Neural progenitor cell (in vitro differentiated cells): ENCODE measurements around the gene CDX2. TPM values are rescaled to one million over a fixed set of nuclear protein-coding genes. Genes with fewer than 3 reads are reported as not detected.
A peak's percentile ranks its signal among the peaks of the same experiment; 100 is the strongest.

Source experiments
- DNase-seq: peaks from one replicate; pipeline ENCODE4 v3.0.0-alpha.2; 2016; ENCODE audit warnings: low spot score
- H2AFZ ChIP-seq: fragments of 200-600 bp; sonication (generic); replicated peaks from 2 replicates; pipeline ENCODE4 v1.6.1; 2016; ENCODE audit warnings: antibody characterized with exemption
- H3F3A ChIP-seq: fragments of 200-600 bp; sonication (generic); 2 replicates; pipeline ENCODE4 v1.6.1; 2016; ENCODE audit warnings: antibody characterized with exemption, low read depth
- H3K27ac ChIP-seq: fragments of 200-600 bp; sonication (generic); 2 replicates; pipeline ENCODE4 v1.5.1; 2016; ENCODE audit warnings: mild to moderate bottlenecking
- H3K27me3 ChIP-seq: fragments of 200-600 bp; sonication (generic); 2 replicates; pipeline ENCODE4 v1.6.1; 2016; ENCODE audit warnings: mild to moderate bottlenecking, moderate library complexity
- H3K36me3 ChIP-seq: fragments of 200-600 bp; sonication (generic); 2 replicates; pipeline ENCODE4 v1.5.1; 2016
- H3K4me1 ChIP-seq: fragments of 200-600 bp; sonication (generic); 2 replicates; pipeline ENCODE4 v1.6.1; 2016; ENCODE audit warnings: mixed run types
- H3K4me2 ChIP-seq: fragments of 200-600 bp; sonication (generic); 2 replicates; pipeline ENCODE4 v1.6.1; 2016
- H3K4me3 ChIP-seq: fragments of 200-600 bp; sonication (generic); 2 replicates; pipeline ENCODE4 v1.5.1; 2016
- H3K79me2 ChIP-seq: fragments of 200-600 bp; sonication (generic); 2 replicates; pipeline ENCODE4 v1.6.1; 2016; ENCODE audit warnings: low read depth
- H3K9ac ChIP-seq: fragments of 200-600 bp; sonication (generic); 2 replicates; pipeline ENCODE4 v1.6.1; 2016
- H3K9me3 ChIP-seq: fragments of 200-600 bp; sonication (generic); 2 replicates; pipeline ENCODE4 v1.5.1; 2016; ENCODE audit warnings: low read depth
- H4K20me1 ChIP-seq: fragments of 200-600 bp; sonication (generic); 2 replicates; pipeline ENCODE4 v1.6.1; 2016; ENCODE audit warnings: low read depth
- H3K27ac Mint-ChIP-seq: 3 replicates; pipeline ENCODE4 v1.8.0; 2021; ENCODE audit warnings: mixed read lengths
- H3K27me3 Mint-ChIP-seq: 2 replicates; pipeline ENCODE4 v1.8.0; 2022; ENCODE audit warnings: low read depth, mild to moderate bottlenecking, inconsistent platforms, moderate library complexity, mixed read lengths; ENCODE audit not compliant: insufficient read depth
- H3K36me3 Mint-ChIP-seq: 3 replicates; pipeline ENCODE4 v1.8.0; 2021; ENCODE audit warnings: mixed read lengths
- H3K4me1 Mint-ChIP-seq: 3 replicates; pipeline ENCODE4 v1.8.0; 2021; ENCODE audit warnings: mixed read lengths
- H3K4me3 Mint-ChIP-seq: 3 replicates; pipeline ENCODE4 v1.8.0; 2021; ENCODE audit warnings: mild to moderate bottlenecking, moderate library complexity, mixed read lengths
- H3K9me3 Mint-ChIP-seq: 3 replicates; pipeline ENCODE4 v1.8.0; 2020; ENCODE audit warnings: mixed read lengths
- CTCF ChIP-seq: fragments of 200-600 bp; sonication (generic); IDR thresholded peaks from 2 replicates; pipeline ENCODE4 v1.5.1; 2017; ENCODE audit warnings: antibody characterized with exemption, mild to moderate bottlenecking
- EZH2 ChIP-seq: fragments of 200-600 bp; sonication (generic); IDR thresholded peaks from 2 replicates; pipeline ENCODE4 v1.6.1; 2017; ENCODE audit warnings: antibody characterized with exemption, mild to moderate bottlenecking, moderate library complexity
- EZH2phosphoT487 ChIP-seq: fragments of 200-600 bp; sonication (generic); IDR thresholded peaks from 2 replicates; pipeline ENCODE4 v1.6.1; 2017; ENCODE audit warnings: antibody characterized with exemption
- total RNA-seq: library from RNA; depleted of rRNA; stranded (reverse); fragments of >200 nt; gene quantifications from 2 replicates; pipeline ENCODE4 v1.2.3, GENCODE V29; 2015; ENCODE audit warnings: low replicate concordance

The CDX2 gene
- total RNA-seq, 1 donor from 2014 or later: not detected

DNA sequence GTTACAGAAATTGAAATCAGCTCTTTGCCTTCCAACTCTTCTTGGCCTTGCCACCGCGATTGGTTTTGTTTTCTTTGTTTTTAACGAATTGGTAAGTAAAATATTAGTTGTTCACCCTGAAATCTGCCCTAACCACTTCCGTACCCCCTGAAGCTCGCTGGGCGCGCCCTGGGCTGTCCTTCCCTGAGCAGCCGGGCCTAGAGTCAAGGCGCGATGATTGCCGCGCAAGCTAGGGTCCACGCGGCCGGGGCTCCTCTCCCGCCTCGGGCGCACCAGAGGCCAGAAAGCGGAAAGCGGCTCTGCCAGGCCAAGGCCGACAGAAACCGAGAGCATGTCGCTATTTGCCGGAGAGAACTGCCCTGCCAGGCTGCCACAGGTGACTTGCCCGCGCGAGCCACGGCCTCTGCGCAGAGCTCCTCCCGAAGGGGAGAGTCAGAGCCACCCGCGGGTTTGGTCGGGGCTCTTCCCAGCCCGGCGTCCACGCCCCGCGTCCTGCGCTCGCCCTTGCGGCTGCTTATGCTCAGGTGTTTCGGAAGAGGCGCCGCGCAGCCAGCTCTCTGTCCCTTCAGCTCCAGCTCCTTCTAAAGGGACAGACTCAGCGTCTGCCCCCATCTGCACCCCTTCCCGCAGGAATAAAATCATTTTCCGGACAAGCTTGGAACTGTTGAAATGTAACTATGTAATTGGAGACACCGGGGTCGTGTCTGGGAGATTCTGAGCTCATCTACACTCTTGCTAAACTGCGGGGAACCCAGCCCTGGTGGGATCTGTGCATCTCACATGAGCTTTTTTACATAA, 6.6 kb upstream of the CDX2 start:
- no peak overlapping the region for H2AFZ ChIP-seq
- peaks cover 54% of the 10 kb centered on the region for H3F3A ChIP-seq
- no peak overlapping the region for H3K27ac ChIP-seq
- H3K9ac ChIP-seq: no peak overlapping the region
- H3K4me1 ChIP-seq: peaks cover 26% of the 10 kb centered on the region
- H3K4me3 ChIP-seq: no peak overlapping the region
- H3K27me3 ChIP-seq: peaks cover 100% of the 10 kb centered on the region
- H3K27ac Mint-ChIP-seq: no peak overlapping the region
- peaks cover 92% of the 10 kb centered on the region for H4K20me1 ChIP-seq
- H3K9me3 ChIP-seq: no peaks in the 10 kb centered on the region
- no peaks in the 10 kb centered on the region for H3K36me3 ChIP-seq
- H3K79me2 ChIP-seq: no peaks in the 10 kb centered on the region
- no peaks in the 10 kb centered on the region for H3K36me3 Mint-ChIP-seq
- H3K4me2 ChIP-seq: no peak overlapping the region
- peaks cover 86% of the 10 kb centered on the region for H3K27me3 Mint-ChIP-seq
- peaks cover 3% of the 10 kb centered on the region for H3K9me3 Mint-ChIP-seq
- peak; percentile 100 for TF ChIP-seq EZH2
- no peak for TF ChIP-seq CTCF
- peak; percentile 99 for TF ChIP-seq EZH2phosphoT487
- DNase-seq: peak; percentile 50
- peaks cover 11% of the 10 kb centered on the region for H3K4me1 Mint-ChIP-seq
- no peak overlapping the region for H3K4me3 Mint-ChIP-seq

DNA sequence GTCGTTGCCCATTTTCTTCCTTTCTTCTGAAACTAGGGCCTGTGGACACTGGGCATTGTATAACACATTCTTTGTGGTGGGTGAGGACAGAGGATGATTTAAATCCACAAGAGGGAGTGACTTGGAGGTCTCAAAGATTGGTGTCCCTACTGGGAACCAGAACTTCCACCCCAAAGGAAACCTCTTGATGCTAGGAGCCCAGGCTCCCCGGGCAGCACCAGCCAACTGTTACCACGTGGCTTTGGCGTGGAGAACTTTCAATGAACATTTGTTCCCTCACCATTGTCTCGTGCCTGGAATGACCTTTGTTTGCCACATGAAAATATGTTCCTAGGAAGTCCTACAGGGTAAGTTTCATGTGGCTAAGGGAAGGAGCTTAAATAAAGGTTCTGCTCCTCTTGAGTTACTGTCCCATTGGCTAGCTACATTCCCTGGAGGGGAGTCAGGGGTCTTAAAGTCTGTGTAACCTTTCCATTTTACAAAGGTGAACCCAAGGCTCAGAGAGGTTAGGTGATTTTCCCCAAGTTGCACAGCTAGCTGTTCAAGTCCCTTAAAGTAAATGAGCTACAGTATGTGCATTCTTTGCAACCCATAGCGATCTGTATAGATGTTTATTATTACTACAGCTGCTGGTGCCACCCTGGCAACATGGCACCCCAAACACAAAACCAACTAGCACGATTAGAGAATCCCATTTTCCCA, 5.0 kb upstream of the CDX2 start:
- peak overlapping the region; percentile 41 for H3K4me3 Mint-ChIP-seq
- Histone ChIP-seq H3K9ac (no peak overlapping the region), H3K9me3 (no peaks in the 10 kb centered on the region), H3K27me3 (peaks cover 100% of the 10 kb centered on the region), H3K79me2 (no peaks in the 10 kb centered on the region), H3K4me1 (peaks cover 42% of the 10 kb centered on the region), H3K36me3 (no peaks in the 10 kb centered on the region), H3K4me2 (no peak overlapping the region), H3K4me3 (no peak overlapping the region), H2AFZ (no peak overlapping the region), H4K20me1 (peaks cover 92% of the 10 kb centered on the region), H3K27ac (no peak overlapping the region), H3F3A (peaks cover 65% of the 10 kb centered on the region)
- no peak for DNase-seq
- peaks cover 3% of the 10 kb centered on the region for H3K9me3 Mint-ChIP-seq
- TF ChIP-seq EZH2 (no peak), CTCF (no peak), EZH2phosphoT487 (no peak)
- H3K4me1 Mint-ChIP-seq: peaks cover 16% of the 10 kb centered on the region
- H3K27me3 Mint-ChIP-seq: peaks cover 90% of the 10 kb centered on the region
- no peaks in the 10 kb centered on the region for H3K36me3 Mint-ChIP-seq
- no peak overlapping the region for H3K27ac Mint-ChIP-seq

DNA sequence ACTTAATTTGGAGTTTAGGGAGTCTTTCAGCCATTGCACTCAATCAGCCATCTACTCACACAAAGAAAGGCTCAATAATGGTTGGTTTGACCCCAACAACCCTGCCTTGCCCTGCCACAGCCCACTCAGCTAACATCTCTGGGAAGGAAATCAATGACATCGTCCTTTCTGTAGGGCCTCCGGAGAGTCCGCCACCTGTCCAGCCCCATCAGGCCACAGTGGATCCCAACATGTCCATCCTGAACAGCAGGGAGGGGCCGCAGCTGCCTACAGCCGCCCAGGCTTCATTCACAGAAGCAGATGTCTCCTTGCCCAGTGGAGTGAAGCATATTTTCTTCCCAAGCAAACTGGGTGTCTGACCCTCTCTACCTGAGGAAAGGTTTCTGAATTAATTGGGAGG, 4.2 kb upstream of the CDX2 start:
- H3K4me3 Mint-ChIP-seq: no peak overlapping the region

More for the DNA sequence above, 4.2 kb upstream of the CDX2 start:
- no peak overlapping the region for H3K27ac Mint-ChIP-seq
- no peak for TF ChIP-seq CTCF
- no peak for TF ChIP-seq EZH2
- no peak for TF ChIP-seq EZH2phosphoT487
- peaks cover 47% of the 10 kb centered on the region for H3K4me1 ChIP-seq
- H3K36me3 Mint-ChIP-seq: no peaks in the 10 kb centered on the region
- DNase-seq: no peak
- H3K9me3 ChIP-seq: no peaks in the 10 kb centered on the region
- H2AFZ ChIP-seq: no peak overlapping the region
- H3K27me3 Mint-ChIP-seq: peaks cover 84% of the 10 kb centered on the region
- no peak overlapping the region for H3K27ac ChIP-seq
- no peaks in the 10 kb centered on the region for H3K79me2 ChIP-seq
- H3F3A ChIP-seq: peaks cover 61% of the 10 kb centered on the region
- H3K36me3 ChIP-seq: no peaks in the 10 kb centered on the region
- H3K9me3 Mint-ChIP-seq: peaks cover 3% of the 10 kb centered on the region
- peaks cover 93% of the 10 kb centered on the region for H4K20me1 ChIP-seq
- no peak overlapping the region for H3K4me2 ChIP-seq
- H3K27me3 ChIP-seq: peaks cover 100% of the 10 kb centered on the region
- H3K4me3 ChIP-seq: no peak overlapping the region
- H3K9ac ChIP-seq: no peak overlapping the region
- H3K4me1 Mint-ChIP-seq: peaks cover 17% of the 10 kb centered on the region
